Panc1 (cell line): ENCODE data around the gene CNTRL.

ENCODE experiments used
- POLR2AphosphoS5 ChIP-seq: IDR thresholded peaks from 2 replicates; pipeline ENCODE4 v1.6.1; 2012; ENCODE audit warnings: mild to moderate bottlenecking, low read depth, low read length, moderate library complexity
- TF ChIP-seq, protein P1 (sequence below): fragments of 450-650 bp; IDR thresholded peaks from 2 replicates; pipeline ENCODE4 v1.5.1; 2017; ENCODE audit warnings: mild to moderate bottlenecking

- TF ChIP-seq, protein P1, sequence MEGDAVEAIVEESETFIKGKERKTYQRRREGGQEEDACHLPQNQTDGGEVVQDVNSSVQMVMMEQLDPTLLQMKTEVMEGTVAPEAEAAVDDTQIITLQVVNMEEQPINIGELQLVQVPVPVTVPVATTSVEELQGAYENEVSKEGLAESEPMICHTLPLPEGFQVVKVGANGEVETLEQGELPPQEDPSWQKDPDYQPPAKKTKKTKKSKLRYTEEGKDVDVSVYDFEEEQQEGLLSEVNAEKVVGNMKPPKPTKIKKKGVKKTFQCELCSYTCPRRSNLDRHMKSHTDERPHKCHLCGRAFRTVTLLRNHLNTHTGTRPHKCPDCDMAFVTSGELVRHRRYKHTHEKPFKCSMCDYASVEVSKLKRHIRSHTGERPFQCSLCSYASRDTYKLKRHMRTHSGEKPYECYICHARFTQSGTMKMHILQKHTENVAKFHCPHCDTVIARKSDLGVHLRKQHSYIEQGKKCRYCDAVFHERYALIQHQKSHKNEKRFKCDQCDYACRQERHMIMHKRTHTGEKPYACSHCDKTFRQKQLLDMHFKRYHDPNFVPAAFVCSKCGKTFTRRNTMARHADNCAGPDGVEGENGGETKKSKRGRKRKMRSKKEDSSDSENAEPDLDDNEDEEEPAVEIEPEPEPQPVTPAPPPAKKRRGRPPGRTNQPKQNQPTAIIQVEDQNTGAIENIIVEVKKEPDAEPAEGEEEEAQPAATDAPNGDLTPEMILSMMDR: no peak
- TF ChIP-seq POLR2AphosphoS5: no peak
These were observed 7.9 kb upstream of the CNTRL start for GRCh38 chr9:121066850-121067249.
